ENCODE results near the gene CHRNB1.

GRCh38 chr17:7467498-7467897 is 22.6 kb downstream of the CHRNB1 start:
- TF ChIP-seq CTCF (IDR thresholded peaks at IDR 0.05; ENCODE audit: low read depth, low read length) (no peak), POLR2A (IDR thresholded peaks at IDR 0.05; ENCODE audit: extremely low read depth, insufficient read length) (no peak)
